Progenitor cell of endocrine pancreas (in vitro differentiated cells): ENCODE measurements around the gene KRTAP3-2. TPM values are rescaled to one million over a fixed set of nuclear protein-coding genes. Genes with fewer than 3 reads are reported as not detected.

Experiments
- DNase-seq: peaks from one replicate; pipeline ENCODE4 v3.0.0; 2021; ENCODE audit warnings: low spot score; ENCODE audit not compliant: unreplicated experiment
- H3K27ac Mint-ChIP-seq: 2 replicates; pipeline ENCODE4 v1.8.0; 2021; ENCODE audit warnings: mild to moderate bottlenecking, moderate library complexity, mixed read lengths
- H3K27me3 Mint-ChIP-seq: 2 replicates; pipeline ENCODE4 v1.8.0; 2021; ENCODE audit warnings: mixed read lengths
- H3K36me3 Mint-ChIP-seq: 2 replicates; pipeline ENCODE4 v1.8.0; 2022; ENCODE audit warnings: mixed read lengths; ENCODE audit not compliant: insufficient read depth
- H3K4me1 Mint-ChIP-seq: 2 replicates; pipeline ENCODE4 v1.8.0; 2021; ENCODE audit warnings: low read depth, mixed read lengths
- H3K4me3 Mint-ChIP-seq: 2 replicates; pipeline ENCODE4 v1.8.0; 2021; ENCODE audit warnings: low read depth, mild to moderate bottlenecking, moderate library complexity, mixed read lengths
- H3K9me3 Mint-ChIP-seq: 2 replicates; pipeline ENCODE4 v1.8.0; 2021; ENCODE audit warnings: low read depth, mixed read lengths
- total RNA-seq: library from RNA; stranded (reverse); gene quantifications from 2 replicates; pipeline ENCODE4 v1.2.1, GENCODE V29; 2021
- TF ChIP-seq, protein P1 (sequence below): fragments of 200-600 bp; sonication (generic); IDR thresholded peaks from one replicate; pipeline ENCODE4 v1.5.0; 2021; ENCODE audit warnings: antibody characterized with exemption, mild to moderate bottlenecking; ENCODE audit not compliant: unreplicated experiment

Gene KRTAP3-2
- total RNA-seq, 1 donor from 2014 or later, result not detected

- Mint-ChIP-seq H3K36me3 (no peaks in the 10 kb centered on the region), H3K4me1 (peaks cover 4% of the 10 kb centered on the region), H3K9me3 (peaks cover 2% of the 10 kb centered on the region), H3K27ac (no peak overlapping the region), H3K4me3 (no peak overlapping the region), H3K27me3 (peaks cover 4% of the 10 kb centered on the region)
- no peak for DNase-seq
- TF ChIP-seq, protein P1, sequence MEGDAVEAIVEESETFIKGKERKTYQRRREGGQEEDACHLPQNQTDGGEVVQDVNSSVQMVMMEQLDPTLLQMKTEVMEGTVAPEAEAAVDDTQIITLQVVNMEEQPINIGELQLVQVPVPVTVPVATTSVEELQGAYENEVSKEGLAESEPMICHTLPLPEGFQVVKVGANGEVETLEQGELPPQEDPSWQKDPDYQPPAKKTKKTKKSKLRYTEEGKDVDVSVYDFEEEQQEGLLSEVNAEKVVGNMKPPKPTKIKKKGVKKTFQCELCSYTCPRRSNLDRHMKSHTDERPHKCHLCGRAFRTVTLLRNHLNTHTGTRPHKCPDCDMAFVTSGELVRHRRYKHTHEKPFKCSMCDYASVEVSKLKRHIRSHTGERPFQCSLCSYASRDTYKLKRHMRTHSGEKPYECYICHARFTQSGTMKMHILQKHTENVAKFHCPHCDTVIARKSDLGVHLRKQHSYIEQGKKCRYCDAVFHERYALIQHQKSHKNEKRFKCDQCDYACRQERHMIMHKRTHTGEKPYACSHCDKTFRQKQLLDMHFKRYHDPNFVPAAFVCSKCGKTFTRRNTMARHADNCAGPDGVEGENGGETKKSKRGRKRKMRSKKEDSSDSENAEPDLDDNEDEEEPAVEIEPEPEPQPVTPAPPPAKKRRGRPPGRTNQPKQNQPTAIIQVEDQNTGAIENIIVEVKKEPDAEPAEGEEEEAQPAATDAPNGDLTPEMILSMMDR, result no peak
Observed at GRCh38 chr17:41020336-41020735, 20.6 kb upstream of the KRTAP3-2 start.

GRCh38 chr17:41019415-41019814 is 19.7 kb upstream of the KRTAP3-2 start:
- H3K27me3 Mint-ChIP-seq, result no peaks in the 10 kb centered on the region
- no peaks in the 10 kb centered on the region for H3K36me3 Mint-ChIP-seq

DNA sequence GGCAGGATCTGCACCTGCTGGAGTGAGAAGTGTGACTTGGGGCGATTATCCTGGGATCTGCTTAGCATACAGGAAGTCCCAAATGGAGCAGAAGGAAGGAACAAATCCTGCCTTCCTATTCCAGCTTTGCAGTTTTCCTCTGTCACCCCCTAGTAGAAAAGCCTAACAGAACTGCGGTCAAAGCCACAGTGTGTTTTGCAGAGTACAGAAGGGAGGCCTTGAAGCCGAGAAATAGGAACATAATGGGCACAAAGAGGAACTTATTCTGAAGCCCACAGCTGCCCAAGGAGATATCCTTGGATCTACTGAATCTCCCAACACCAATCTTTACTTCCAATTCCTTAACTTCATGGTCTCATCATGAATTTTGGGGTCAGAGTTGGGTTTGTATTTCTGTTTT is 18.8 kb upstream of the KRTAP3-2 start:
- no peak for DNase-seq
- H3K9me3 Mint-ChIP-seq, result peaks cover 2% of the 10 kb centered on the region
- no peak overlapping the region for H3K27ac Mint-ChIP-seq

More at GRCh38 chr17:41019415-41019814, 19.7 kb upstream of the KRTAP3-2 start:
- Mint-ChIP-seq H3K9me3 (peaks cover 2% of the 10 kb centered on the region), H3K27ac (no peak overlapping the region), H3K4me1 (peaks cover 4% of the 10 kb centered on the region), H3K4me3 (no peak overlapping the region)
- TF ChIP-seq, protein P1, result no peak
- DNase-seq, result no peak

DNA sequence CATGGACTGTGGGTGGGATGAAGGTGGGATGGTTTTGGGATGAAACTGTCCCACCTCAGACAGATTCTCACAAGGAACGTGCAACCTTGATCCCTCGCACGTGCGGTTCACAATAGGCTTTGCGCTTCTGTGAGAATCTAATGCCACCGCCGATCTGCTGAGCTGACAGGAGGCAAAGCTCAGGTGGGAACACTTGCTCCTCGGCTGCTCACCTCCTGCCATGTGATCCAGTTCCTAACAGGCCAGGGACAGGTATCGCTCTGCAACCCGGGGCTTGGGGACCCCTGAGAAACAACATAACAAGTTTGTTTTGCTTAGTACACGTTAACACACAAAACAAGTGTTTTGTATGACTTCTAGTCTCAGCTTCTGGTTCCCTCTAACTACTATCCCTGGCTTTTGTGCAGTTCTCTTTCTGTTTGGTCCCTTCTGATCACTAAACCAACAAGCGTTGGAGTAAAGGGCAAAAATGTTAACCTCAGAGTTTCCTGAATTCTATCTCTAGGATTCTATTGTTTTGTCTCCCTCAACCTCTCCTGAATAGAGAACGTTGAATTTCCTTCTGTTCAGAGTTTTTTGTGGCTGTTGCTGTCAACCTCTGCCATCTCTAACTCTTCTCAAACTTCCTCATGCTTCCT is 17.0 kb upstream of the KRTAP3-2 start:
- TF ChIP-seq, protein P1, result no peak
- no peaks in the 10 kb centered on the region for H3K36me3 Mint-ChIP-seq
- no peaks in the 10 kb centered on the region for H3K27me3 Mint-ChIP-seq
- no peak for DNase-seq
- no peak overlapping the region for H3K27ac Mint-ChIP-seq
- H3K9me3 Mint-ChIP-seq, result peaks cover 2% of the 10 kb centered on the region
- peaks cover 4% of the 10 kb centered on the region for H3K4me1 Mint-ChIP-seq
- no peak overlapping the region for H3K4me3 Mint-ChIP-seq

More for the DNA sequence above, 18.8 kb upstream of the KRTAP3-2 start:
- Mint-ChIP-seq H3K36me3 (no peaks in the 10 kb centered on the region), H3K4me1 (peaks cover 4% of the 10 kb centered on the region), H3K4me3 (no peak overlapping the region), H3K27me3 (no peaks in the 10 kb centered on the region)
- TF ChIP-seq, protein P1, result no peak

GRCh38 chr17:41015454-41015853 is 15.7 kb upstream of the KRTAP3-2 start:
- peaks cover 4% of the 10 kb centered on the region for H3K4me1 Mint-ChIP-seq
- H3K27ac Mint-ChIP-seq, result no peak overlapping the region
- no peak overlapping the region for H3K4me3 Mint-ChIP-seq
- H3K36me3 Mint-ChIP-seq, result no peaks in the 10 kb centered on the region
- H3K27me3 Mint-ChIP-seq, result no peaks in the 10 kb centered on the region
- TF ChIP-seq, protein P1, result no peak
- H3K9me3 Mint-ChIP-seq, result no peaks in the 10 kb centered on the region
- DNase-seq, result no peak
